GM04504 (cell line): ENCODE results near the gene TBC1D20.

Source experiments
- DNase-seq: peaks from one replicate; pipeline ENCODE4 v3.0.0-alpha.2; 2012; ENCODE audit warnings: low read depth

Gene TBC1D20

DNA sequence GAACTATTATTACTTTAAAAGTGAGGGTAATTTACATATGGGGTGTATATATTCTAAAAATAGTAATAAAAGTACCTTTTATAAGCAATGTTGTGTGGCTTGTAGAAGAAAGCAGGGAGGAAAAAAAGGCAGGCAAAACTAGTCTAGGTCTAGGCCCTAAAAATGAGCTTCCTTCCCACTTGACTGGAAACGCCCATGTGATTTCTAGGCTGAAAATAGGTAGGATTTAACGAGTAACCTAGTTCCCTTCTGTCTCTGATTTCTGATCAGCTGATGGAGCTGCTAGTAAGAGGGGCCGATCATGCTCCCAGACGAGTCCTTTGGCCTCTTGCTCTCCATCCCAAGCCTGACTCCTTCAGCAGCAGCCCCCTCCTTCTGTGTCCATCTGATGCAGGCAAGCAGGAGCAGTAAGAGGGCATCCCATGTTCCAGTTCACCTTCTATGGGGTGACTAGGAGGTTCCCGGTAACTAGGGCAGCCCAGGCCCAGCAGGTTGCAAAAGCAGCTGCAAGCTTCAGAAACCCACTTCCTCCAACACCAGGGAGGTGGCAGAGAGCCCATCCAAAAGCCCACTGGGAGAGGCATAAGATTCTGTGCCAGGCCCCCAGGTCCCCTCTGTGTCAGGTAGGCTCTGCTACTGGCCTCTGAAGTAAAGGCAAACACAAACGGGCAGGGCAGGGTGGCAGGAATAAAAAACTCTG is 24.4 kb downstream of the TBC1D20 start:
- no peak for DNase-seq

DNA sequence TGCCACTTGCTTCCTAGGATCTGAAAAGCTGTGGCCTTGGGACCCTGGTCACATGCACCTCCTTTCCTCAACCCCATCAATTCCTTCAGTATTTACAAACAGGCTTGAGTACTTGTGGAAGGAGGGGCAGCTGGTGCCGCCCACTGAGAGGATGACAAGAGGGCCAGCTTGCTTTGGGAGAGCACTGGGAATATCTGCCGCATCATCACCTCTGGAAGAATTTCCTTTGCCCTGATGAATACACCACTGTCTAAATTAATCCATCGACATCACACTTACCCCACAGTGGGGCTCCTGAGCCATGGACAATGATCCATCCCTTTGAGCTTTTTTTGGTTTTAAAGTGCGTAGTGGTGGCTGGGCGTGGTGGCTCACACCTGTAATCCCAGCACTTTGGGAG is 25.9 kb downstream of the TBC1D20 start:
- no peak for DNase-seq

DNA sequence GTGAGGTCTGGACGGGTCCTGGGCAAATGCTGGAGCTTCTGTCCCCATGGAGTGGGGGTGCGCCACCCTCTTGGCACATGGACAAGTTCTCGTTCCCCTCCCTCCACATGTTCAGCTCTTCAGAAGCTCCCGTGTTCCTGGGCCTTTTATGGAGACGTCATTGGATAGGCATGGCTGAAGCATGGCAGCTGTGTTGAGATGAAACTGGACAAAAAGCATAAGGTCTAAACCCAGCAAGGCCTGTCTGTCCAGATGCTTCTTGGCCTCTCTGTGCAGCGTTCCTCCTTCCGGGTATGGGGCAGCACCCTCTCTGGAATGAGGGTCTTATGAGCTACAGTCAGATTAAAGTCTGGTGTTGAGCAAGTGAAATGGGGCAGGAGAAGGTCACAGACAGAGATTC is 26.8 kb downstream of the TBC1D20 start:
- no peak for DNase-seq

DNA sequence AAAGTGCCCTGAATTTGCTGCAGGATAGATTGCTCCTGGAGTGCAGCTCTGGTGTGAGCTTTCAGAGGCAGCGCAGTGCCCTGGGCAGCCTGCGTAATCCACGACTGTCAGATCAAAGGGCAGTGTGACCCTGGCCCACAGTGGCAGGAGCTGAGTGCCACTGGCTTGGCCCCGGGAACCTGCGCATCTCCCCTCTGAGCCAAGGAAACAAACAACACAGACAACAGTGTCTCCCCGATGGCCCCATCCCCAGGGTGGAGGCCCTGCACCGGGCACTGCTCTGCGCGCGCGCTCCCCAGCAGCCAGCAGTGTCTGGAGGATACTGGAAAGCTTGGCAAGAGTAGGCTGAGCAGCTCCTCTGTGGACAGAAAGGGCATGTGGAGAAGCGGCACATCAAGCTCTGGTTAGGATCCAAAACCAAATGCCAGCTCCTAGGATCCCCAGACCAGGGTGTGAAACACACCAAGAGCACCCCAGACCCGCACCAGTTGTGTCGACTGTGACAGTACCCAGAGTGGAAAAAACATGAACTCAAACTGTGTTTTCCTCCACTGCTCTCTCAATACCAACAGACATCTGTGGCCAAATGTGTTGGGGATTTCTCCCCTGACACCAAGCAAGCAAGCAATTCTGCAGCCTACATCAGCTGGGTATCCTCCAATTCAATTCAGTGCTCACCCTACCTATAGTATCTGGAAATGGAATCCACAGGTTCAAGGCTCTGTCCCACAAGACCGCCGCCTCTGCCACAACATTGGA is 27.5 kb downstream of the TBC1D20 start:
- no peak for DNase-seq

DNA sequence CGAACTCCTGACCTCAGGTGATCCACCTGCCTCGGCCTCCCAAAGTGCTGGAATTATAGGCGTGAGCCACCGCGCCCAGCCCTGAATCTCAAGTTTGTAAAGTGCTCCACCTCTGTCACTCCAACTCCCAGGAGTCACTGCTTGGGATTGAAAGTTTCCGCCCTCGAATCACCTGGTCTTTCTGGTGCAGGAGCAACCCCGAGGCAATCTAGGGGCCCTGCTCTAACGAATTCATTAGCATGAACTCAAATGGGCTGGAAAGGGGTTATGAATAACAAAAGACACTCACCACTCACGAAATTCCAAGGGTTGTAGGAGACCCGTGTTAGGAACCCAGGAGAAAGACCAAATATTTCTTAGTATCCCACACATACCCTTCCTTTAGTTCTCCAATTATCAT is 28.1 kb downstream of the TBC1D20 start:
- DNase-seq, result no peak

DNA sequence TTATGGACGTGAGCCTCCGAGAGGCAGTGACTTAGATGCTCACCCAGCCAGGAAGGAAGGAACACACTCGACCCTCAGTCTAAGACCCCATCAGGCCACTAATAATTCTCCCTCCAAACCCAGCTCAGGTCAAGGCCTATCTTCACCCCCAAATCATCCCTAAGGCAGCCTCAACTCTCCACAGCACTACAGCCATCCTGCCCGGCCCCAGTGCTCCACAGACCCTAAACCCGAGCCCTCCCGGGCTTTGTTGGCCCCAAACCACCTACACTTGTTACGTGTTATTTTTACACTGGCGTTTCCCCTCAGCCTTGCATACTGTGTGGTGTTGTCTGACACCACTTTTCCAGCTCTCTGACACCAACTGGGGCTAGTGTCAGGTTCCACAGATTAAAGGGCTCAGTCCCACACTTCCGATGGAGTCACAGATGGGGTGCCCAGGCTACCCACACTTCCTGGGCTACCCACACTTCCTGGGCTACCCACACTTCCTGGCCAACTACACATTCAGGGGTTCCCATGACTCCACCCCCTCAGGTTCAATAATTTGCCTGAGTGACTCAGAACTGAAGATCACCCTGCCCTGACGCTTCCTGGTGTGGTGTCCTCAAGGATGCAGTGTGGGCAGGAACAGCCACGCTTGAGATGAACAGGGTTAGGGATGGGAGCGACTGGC is 28.9 kb downstream of the TBC1D20 start:
- no peak for DNase-seq

DNA sequence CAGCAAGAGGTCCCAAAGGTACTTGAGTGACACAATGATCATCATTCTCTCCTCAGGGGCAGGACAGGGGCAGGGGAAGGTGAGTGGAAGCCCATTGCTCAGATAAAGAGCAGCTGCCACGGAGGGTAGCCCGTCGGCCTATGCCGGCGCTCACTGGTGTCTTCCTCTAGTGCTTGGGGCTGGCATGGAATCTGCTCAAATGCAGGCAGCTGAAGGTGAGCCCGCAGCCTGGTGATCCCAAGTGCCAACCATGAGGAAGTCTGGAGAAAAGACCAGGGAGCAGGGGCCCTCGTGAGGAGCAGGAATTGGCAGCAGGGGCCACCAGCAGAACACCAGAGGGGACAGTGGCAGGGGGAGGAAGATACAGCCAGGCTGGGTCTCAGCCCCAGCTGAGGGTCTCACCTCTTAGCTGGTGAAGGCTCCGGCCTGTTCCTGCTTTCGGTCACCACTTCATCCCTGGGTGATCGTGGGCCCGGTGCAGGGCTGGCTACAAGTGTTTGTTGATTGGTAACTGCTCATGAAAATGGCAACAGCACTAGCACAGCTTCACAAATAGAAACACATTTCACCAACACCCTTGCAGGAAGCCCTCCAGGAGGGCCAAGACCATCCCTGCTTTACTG is 29.5 kb downstream of the TBC1D20 start:
- DNase-seq, result no peak

DNA sequence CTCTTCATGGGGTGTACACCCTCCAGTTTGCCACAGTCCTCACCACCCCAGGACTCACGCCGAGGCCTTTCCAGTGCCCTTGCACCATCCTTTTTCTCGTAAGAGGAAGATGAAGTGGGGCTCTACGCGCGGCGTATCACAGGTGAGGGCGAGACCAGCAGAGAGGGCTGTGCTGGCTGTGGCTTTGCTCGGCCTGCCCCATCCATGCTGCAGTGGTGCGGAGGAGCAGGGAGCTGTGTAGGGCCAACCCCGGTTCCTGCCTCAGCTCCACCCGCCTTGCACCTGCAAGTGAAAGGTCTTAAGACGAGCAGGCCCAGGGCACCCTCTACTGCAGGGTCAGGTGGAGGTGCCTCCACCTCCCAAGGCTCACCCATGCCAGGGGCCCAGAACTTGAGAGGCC is 30.1 kb downstream of the TBC1D20 start:
- no peak for DNase-seq

DNA sequence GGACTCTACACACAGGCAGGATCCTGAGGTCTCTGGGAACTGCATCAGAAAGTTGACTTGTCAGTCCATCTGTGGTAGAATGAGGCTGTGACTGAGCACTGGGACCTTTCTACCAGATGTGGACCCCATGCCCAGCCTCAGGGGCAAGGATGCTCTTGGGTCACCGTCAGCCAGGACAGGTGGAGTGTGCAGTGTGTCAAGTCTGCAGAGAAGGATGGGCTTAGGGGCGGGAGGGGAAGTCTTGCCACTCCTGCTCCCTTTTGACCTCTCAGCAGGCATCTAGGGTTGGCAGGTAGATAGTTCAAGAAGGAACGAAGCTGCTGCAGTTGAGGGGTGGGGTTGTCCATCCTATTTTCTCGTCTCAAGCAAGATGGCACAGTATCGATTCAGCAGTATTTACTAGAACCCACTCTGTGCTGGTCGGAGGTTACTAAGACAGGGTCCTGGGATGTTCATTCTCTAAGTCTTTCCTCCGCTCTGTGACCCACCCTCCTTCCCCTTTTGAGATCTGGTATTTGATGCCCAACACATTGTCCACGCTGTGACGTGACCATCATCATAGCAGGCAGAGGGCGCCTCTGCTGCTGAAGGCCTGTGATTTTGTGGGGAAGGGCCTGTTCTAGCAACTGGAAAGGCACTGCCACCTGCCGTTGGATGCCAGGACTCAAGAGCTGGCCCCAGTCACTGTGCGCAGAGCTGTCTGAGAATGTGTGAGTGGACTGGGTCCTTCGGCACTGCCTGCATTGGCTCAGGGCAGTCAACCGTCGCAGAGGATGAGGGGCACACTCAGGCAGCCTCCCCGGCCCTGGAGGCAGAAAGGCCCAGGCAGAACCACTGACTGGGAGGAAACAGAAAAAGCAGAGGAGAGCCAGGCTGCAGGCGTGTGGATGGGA is 31.1 kb downstream of the TBC1D20 start:
- peak; percentile 36 for DNase-seq

DNA sequence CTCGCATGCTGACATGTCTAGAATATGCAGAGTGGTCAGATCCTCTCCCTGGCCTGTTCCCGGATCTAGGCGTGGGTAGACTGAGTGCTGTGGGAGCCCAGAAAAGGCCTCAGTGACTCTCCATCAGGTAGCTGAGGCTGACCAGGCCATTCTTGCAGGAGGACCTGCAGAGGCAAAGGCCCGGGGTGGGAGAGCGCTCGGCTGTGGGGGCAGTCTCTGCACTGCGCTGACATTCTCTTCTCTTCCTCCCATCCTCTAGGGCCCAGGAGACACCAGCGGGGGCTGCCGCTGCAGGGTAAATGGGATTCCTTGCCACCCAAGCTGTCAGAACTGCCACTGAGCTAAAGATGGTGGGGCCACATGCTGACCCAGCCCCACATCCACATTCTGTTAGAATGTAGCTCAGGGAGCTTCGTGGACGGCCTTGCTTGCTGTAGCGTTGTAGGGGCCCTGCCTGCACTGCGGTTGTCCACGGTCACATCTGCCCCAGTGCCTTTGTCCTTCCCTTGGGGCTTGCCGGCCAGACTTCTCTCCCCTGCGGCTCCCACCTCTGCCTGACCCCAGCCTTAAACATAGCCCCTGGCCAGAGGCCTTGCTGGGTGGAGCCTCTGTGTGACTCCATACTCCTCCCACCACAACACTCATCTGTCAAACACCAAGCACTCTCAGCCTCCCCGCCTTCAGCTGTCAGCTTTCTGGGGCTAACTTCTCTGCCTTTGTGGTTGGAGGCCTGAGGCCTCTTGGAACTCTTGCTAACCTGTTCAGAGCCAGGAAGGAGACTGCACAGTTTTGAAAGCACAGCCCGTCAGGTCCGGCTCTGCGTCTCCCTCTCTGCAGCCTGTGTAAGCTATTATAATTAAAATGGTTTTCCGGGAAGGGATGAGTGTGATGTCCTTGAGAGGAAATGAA is 32.0 kb downstream of the TBC1D20 start:
- DNase-seq, result no peak

DNA sequence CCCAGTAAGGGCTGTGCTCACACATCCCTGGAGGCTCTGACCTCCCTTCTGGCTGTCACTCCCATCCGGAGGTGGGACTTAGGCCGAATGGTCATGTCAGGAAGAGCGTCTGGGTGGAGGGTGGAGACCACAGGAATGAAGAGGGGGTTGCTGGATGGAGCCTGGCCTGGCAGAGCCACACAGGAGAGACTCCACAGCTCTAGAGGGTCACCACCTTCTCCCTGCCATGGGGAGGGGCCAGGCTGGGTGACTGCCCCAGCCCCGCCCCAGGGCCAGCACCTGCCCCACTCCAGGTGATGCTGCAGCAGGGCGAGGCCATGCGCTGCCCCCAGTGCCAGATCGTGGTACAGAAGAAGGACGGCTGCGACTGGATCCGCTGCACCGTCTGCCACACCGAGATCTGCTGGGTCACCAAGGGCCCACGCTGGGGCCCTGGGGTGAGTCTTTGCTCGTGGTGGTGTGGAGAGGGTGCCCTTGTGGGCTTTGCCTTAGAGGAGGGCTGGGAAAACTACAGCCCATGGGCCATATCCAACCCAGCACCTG is 33.6 kb downstream of the TBC1D20 start:
- no peak for DNase-seq

DNA sequence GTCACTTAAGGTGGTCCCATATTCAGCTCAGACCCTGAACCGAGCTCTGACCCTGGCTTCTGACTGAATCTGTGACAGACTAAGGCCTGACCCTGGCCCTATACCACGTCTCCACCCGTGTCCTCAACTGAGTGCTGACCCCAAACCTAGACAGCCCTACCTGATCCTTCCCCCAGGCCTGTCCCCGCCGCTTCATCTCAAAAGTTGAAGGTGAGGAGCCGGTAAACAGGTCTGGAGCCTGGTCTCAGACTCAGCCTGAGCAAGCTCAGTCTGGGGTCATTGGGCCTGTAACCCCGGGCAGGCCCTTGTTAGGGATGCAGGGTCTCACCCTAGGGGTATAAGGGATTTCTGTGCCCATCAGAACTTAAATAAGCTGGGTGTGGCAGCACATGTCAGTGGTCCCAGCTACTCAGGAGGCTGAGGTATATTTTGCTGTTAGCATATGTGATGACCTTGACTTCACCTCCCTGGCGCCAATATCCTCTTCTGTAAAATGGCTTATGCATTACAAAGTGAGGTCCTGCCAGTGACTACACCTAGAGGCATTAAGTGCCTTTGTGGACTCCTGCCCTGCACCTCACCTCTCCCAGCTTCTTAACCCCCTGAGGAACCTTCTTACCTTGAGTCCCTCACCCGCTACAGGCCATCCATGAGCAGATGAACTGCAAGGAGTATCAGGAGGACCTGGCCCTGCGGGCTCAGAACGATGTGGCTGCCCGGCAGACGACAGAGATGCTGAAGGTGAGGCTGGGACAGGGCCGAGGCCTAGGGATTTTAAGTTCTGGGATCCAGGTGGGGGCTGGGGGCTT is 34.3 kb downstream of the TBC1D20 start:
- DNase-seq, result no peak

DNA sequence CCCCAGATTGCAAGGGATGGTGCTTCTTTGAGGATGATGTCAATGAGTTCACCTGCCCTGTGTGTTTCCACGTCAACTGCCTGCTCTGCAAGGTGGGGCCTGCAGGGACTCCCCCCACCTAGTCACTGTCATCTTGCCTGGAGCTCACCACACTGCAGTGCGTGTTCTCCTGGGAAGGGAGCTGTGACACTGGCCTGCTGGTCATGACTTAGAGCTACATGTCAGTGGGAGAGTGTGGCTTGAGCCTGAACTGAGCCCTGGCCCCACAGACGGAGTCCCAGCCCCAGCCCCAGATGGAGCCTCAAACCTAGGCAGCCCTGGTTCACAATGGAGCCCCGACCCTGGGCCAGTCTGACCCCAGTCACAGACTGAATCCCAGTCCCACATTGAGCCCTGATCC is 34.9 kb downstream of the TBC1D20 start:
- no peak for DNase-seq

DNA sequence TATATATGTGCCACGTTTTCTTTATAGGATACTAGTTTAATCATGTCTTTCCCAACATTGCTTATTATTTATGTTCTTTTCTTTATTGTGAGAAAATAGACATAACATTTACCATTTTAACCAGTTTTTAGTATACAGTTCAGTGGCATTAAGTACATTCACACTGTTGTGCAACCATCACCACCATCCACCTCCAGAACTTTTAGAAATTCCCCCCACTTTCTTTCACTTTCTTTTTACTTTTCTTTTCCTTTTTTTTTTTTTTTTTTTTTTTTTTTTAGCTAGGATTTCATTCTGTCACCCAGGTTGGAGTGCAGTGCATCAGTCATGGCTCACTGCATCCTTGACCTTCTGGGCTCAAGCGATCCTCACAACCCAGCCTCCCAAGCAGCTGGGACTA is 35.8 kb downstream of the TBC1D20 start:
- DNase-seq, result no peak

DNA sequence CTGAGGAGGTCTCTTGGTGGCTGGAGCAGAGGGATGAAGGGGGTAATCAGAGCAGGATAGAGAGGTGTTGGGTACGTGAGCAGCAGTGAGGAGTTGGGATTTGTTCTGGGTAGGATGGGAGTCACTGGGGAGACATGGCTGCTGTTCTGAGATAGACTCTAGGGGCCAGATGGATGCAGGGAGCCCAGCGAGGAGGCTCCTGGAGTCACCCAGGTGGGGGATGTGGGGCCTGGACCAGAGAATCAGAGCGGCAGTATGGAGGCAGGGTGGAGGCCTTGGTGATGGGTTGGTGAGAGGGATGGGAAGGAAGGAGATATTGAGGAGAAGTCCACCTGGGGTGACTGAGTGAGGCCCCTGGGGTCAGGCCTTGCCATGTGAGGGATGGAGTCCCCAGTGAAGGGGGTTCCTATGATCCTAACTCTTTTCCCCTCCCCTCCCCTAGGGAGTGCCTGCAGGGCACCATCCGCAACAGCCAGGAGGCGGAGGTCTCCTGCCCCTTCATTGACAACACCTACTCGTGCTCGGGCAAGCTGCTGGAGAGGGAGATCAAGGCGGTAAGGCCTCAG is 40.6 kb downstream of the TBC1D20 start:
- no peak for DNase-seq

DNA sequence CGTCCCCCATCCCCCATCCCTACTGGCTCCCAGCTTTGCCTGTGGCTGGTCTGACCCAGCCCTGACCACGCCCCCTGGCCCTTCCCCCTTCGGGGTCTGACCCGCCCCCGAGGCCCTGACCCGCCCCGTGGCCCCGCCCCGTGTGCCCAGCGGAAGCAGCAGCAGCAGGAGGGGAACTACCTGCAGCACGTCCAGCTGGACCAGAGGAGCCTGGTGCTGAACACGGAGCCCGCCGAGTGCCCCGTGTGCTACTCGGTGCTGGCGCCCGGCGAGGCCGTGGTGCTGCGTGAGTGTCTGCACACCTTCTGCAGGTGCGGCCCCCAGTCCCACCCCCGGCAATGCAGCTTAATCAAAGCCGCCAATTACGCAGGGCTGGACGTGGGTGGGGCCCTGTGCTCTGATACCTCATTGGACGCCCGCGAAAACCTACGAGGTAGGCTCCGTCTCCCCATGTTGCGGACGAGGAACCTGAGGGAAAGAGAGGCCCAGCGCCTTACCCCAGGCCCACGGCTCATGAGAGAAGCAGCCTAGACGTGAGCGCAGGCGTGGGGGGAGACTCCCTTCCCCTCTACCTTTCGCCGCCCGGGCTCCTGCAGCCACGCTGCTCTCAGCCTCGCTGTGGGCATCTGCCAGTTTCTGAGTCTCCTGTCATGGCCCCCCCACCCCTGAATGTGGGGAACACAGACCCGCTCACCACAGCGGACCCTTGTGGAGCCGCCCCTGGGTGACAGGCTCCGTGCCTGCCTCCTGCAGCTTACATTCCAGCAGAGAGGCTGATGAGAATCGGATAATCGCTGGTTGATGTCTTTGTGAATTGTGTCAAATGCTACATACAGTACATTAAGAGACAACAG is 41.4 kb downstream of the TBC1D20 start:
- DNase-seq, result no peak

DNA sequence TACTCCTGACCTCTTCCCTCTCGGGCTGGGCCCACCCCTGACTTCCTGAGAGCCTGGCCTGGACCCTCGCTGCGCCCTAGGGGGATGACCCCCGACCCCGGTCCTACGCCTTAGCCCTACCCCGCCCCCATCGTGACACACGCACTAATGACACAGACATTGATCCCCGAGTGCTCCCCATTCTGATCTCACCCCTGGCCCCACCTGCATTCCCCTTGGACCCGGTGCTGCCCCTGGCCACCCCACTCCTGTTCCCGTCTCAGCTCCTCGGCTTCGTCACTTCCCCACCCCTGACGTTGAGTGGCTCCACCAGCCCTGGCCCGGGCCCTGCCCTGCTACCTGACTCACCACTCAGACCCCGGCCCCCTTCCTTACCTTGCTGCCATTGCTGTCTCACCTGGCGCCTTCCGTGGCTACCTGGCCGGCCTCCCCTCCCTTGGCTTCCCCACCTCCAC is 42.1 kb downstream of the TBC1D20 start:
- no peak for DNase-seq

DNA sequence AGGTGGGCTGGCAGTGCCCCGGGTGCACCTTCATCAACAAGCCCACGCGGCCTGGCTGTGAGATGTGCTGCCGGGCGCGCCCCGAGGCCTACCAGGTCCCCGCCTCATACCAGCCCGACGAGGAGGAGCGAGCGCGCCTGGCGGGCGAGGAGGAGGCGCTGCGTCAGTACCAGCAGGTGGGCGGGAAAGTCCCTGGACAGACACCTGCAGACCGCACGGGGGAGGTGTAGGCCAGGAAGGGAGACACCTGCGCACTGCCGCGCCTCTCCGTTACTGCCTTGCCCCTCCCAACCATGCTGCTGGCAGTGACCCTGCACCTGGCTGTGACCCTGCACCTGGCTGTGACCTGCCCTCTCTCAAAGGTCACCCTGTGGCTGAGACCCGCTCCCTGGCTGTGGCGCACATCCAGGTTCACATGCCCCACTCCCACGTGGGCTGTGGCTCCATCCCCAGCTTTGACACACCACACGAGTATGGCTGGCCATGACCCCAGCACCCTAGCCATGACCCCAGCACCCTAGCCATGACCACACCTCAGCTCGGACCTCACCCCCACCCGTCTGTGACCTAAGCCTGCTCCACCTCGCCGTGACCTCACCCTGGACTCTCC is 42.7 kb downstream of the TBC1D20 start:
- DNase-seq, result no peak
